ENCODE measurements around the gene DNAJC1.
"Not testable (repeated sequence)": the region's sequence is repeated elsewhere in the genome, so short reads cannot be mapped to it uniquely, and the experiment has no call there.

DNAJC1 gene

GRCh38 chr10:21827308-21827707, 176.2 kb downstream of the DNAJC1 start:
- DNase-seq (ENCODE audit: low read depth in 2 of 2): no peak

- DNase-seq (ENCODE audit: low read depth in 2 of 2): no peak
These were observed 176.8 kb downstream of the DNAJC1 start for GRCh38 chr10:21826725-21827124.

GRCh38 chr10:21825345-21825744, 178.2 kb downstream of the DNAJC1 start:
- no peak for DNase-seq (ENCODE audit: low read depth in 2 of 2)

GRCh38 chr10:21824409-21824808, 179.1 kb downstream of the DNAJC1 start:
- DNase-seq (ENCODE audit: low read depth in 2 of 2): no peak

GRCh38 chr10:21823617-21824016, 179.9 kb downstream of the DNAJC1 start:
- DNase-seq (ENCODE audit: low read depth in 2 of 2): no peak

GRCh38 chr10:21822273-21822672, 181.3 kb downstream of the DNAJC1 start:
- not testable (repeated sequence) for DNase-seq (ENCODE audit: low read depth in 2 of 2)

- DNase-seq (ENCODE audit: low read depth in 2 of 2): no peak
These were observed 182.6 kb downstream of the DNAJC1 start for GRCh38 chr10:21820952-21821351.

GRCh38 chr10:21818416-21818815, 185.1 kb downstream of the DNAJC1 start:
- not testable (repeated sequence) for DNase-seq (ENCODE audit: low read depth in 2 of 2)

- no peak for DNase-seq (ENCODE audit: low read depth in 2 of 2)
These were observed 188.7 kb downstream of the DNAJC1 start for GRCh38 chr10:21814866-21815265.

- no peak for DNase-seq (ENCODE audit: low read depth in 2 of 2)
These were observed 189.6 kb downstream of the DNAJC1 start for GRCh38 chr10:21813946-21814345.

GRCh38 chr10:21811245-21811585, 192.3 kb downstream of the DNAJC1 start:
- no peak for DNase-seq (ENCODE audit: low read depth in 2 of 2)

- DNase-seq (ENCODE audit: low read depth in 2 of 2): no peak
These were observed 192.8 kb downstream of the DNAJC1 start for GRCh38 chr10:21810582-21811244.

- DNase-seq (ENCODE audit: low read depth in 2 of 2): no peak
These were observed 195.0 kb downstream of the DNAJC1 start for GRCh38 chr10:21808550-21808949.

GRCh38 chr10:21807180-21807579, 196.3 kb downstream of the DNAJC1 start:
- no peak for DNase-seq (ENCODE audit: low read depth in 2 of 2)

GRCh38 chr10:21803374-21803773, 200.2 kb downstream of the DNAJC1 start:
- no peak for DNase-seq (ENCODE audit: low read depth in 2 of 2)

- no peak for DNase-seq (ENCODE audit: low read depth in 2 of 2)
These were observed 201.9 kb downstream of the DNAJC1 start for GRCh38 chr10:21801609-21802008.

GRCh38 chr10:21797984-21798765, 205.4 kb downstream of the DNAJC1 start:
- DNase-seq (ENCODE audit: low read depth in 2 of 2): no peak

- DNase-seq (ENCODE audit: low read depth in 2 of 2): no peak
These were observed 206.0 kb downstream of the DNAJC1 start for GRCh38 chr10:21797533-21797932.

GRCh38 chr10:21791276-21791675, 212.3 kb downstream of the DNAJC1 start:
- no peak for DNase-seq (ENCODE audit: low read depth in 2 of 2)

- DNase-seq (ENCODE audit: low read depth in 2 of 2): no peak
These were observed 226.6 kb downstream of the DNAJC1 start for GRCh38 chr10:21776883-21777282.

- DNase-seq (ENCODE audit: low read depth in 2 of 2): no peak
These were observed 232.3 kb downstream of the DNAJC1 start for GRCh38 chr10:21771219-21771618.

GRCh38 chr10:21769041-21769440, 234.5 kb downstream of the DNAJC1 start:
- no peak for DNase-seq (ENCODE audit: low read depth in 2 of 2)

GRCh38 chr10:21764466-21765189, 238.9 kb downstream of the DNAJC1 start:
- no peak for DNase-seq (ENCODE audit: low read depth in 2 of 2)
